HepG2 (cell line): ENCODE data around the gene TSG101. TPM values are rescaled to one million over a fixed set of nuclear protein-coding genes. Genes with fewer than 3 reads are reported as not detected.

Experiments used
- ATAC-seq: fragments of 200-7000 bp; cut with Tn5 transposase; 3 replicates; pipeline ENCODE4 v1.9.1; 2020; ENCODE audit warnings: mild to moderate bottlenecking, moderate library complexity
- BruUV-seq: library from RNA; stranded (reverse); fragments of 400-500 nt; replicated peaks from 2 replicates; lab custom pipeline; 2021; lab: Mats Ljungman, UMichigan
- CTCF ChIA-PET: fragments of 300-600 bp; formaldehyde crosslinking; extraction: SDS; loops from one replicate; lab custom pipeline; 2021; ENCODE audit warnings: low total read pairs, inconsistent platforms, low intra/inter-chr PET ratio; lab: Yijun Ruan, JAX
- POLR2A ChIA-PET: fragments of 350-600 bp; sonication (Branson Sonifier 250); formaldehyde crosslinking; loops from one replicate; lab custom pipeline; 2020; ENCODE audit warnings: antibody characterized with exemption, inconsistent platforms; lab: Yijun Ruan, JAX
- DNase-seq: peaks from one replicate; pipeline ENCODE4 v3.0.0-alpha.2; 2015; ENCODE audit warnings: low spot score
- FAIRE-seq: peaks from 3 replicates; lab custom pipeline; 2011; peaks lifted over from hg19 to GRCh38; lab: Jason Lieb, UNC
- H2AFZ ChIP-seq: one replicate; pipeline ENCODE4 v1.6.1; 2011; ENCODE audit warnings: low read length, inconsistent platforms
- H3K27ac ChIP-seq: fragments of 300-600 bp; 3 replicates; pipeline ENCODE4 v1.8.0; 2011; ENCODE audit warnings: mixed run types, mild to moderate bottlenecking, mixed read lengths, low read length, inconsistent platforms; ENCODE audit not compliant: insufficient read depth; ENCODE audit errors: extremely low read length
- H3K27me3 ChIP-seq, 2 experiments: fragments of 200-600 bp in 1 of 2; 2 replicates in 1 of 2; 3 replicates in 1 of 2; pipeline versions ENCODE4 v1.6.0 to v1.8.0; 2011; ENCODE audit warnings: low read length in 2 of 2, mild to moderate bottlenecking in 2 of 2, moderate library complexity in 2 of 2, inconsistent platforms in 1 of 2; ENCODE audit not compliant: insufficient read depth in 2 of 2, control insufficient read depth in 1 of 2
- H3K36me3 ChIP-seq, 2 experiments: fragments of 200-600 bp in 1 of 2; replicated peaks in 1 of 2; 2 replicates in 1 of 2; 3 replicates in 1 of 2; pipeline versions ENCODE4 v1.5.1 to v1.8.0; 2011; ENCODE audit warnings: low read length in 2 of 2, inconsistent platforms in 1 of 2; ENCODE audit not compliant: insufficient read depth in 2 of 2, control insufficient read depth in 1 of 2
- H3K4me1 ChIP-seq: 2 replicates; pipeline ENCODE4 v1.5.1; 2012; ENCODE audit warnings: low read length, inconsistent platforms; ENCODE audit not compliant: insufficient read depth
- H3K4me2 ChIP-seq: 2 replicates; pipeline ENCODE4 v1.6.0; 2011; ENCODE audit warnings: low read depth, low read length, inconsistent platforms
- H3K4me3 ChIP-seq, 3 experiments: fragments of 200-600 bp in 1 of 3; sonication (generic), shearing (Covaris generic) in 1 of 3; replicated peaks in 1 of 3; 2 replicates each; pipeline ENCODE4 v1.5.1; 2011 to 2016; ENCODE audit warnings: low read length in 3 of 3, inconsistent platforms in 2 of 3, low read depth in 2 of 3, mild to moderate bottlenecking in 2 of 3, control low read depth in 1 of 3, mixed read lengths in 1 of 3; ENCODE audit not compliant: insufficient read depth in 1 of 3
- H3K79me2 ChIP-seq: one replicate; pipeline ENCODE4 v1.6.1; 2011; ENCODE audit warnings: low read length, inconsistent platforms; ENCODE audit not compliant: insufficient read depth
- H3K9ac ChIP-seq: 2 replicates; pipeline ENCODE4 v1.6.0; 2011; ENCODE audit warnings: mild to moderate bottlenecking, low read depth, low read length, inconsistent platforms; ENCODE audit not compliant: insufficient read depth
- H3K9me3 ChIP-seq: 2 replicates; pipeline ENCODE4 v1.5.1; 2012; ENCODE audit warnings: mild to moderate bottlenecking, low read length
- H4K20me1 ChIP-seq: 2 replicates; pipeline ENCODE4 v1.6.0; 2011; ENCODE audit warnings: inconsistent platforms, mild to moderate bottlenecking, low read length, moderate library complexity; ENCODE audit not compliant: insufficient read depth
- FOXA3 ChIP-seq: IDR thresholded peaks from 2 replicates; pipeline ENCODE4 v1.6.1; 2016; ENCODE audit warnings: missing genetic modification reagents, missing compliant biosample characterization
- NR2F1 ChIP-seq, 2 experiments: fragments of 450-650 bp in 1 of 2; formaldehyde crosslinking in 1 of 2; IDR thresholded peaks; 2 replicates each; pipeline versions ENCODE4 v1.5.0 to v1.6.1; 2016 to 2020; ENCODE audit warnings: mild to moderate bottlenecking in 1 of 2, missing compliant biosample characterization in 1 of 2, missing genetic modification reagents in 1 of 2, moderate library complexity in 1 of 2
- SIX4 ChIP-seq: sonication (generic); formaldehyde crosslinking; IDR thresholded peaks from 2 replicates; pipeline ENCODE4 v1.4.0; 2020; ENCODE audit warnings: missing genetic modification reagents
- TGIF2 ChIP-seq: IDR thresholded peaks from 2 replicates; pipeline ENCODE4 v1.6.1; 2016; ENCODE audit warnings: control low read depth, missing compliant biosample characterization
- TP53 ChIP-seq: sonication (generic); formaldehyde crosslinking; conservative IDR thresholded peaks from 2 replicates; pipeline ENCODE4 v1.4.0; 2020; ENCODE audit warnings: missing genetic modification reagents
- ZBTB43 ChIP-seq: sonication (generic); formaldehyde crosslinking; conservative IDR thresholded peaks from 2 replicates; pipeline ENCODE4 v1.4.0; 2020; ENCODE audit warnings: missing genetic modification reagents
- ZHX1 ChIP-seq: sonication (generic); formaldehyde crosslinking; IDR thresholded peaks from 2 replicates; pipeline ENCODE4 v1.8.1; 2022; ENCODE audit warnings: low read depth, mild to moderate bottlenecking, missing genetic modification reagents
- ZNF841 ChIP-seq: sonication (generic); formaldehyde crosslinking; IDR thresholded peaks from 2 replicates; pipeline ENCODE4 v1.8.1; 2023; ENCODE audit warnings: missing genetic modification reagents, borderline replicate concordance
- in situ Hi-C: cut with HindIII; loops from 2 replicates; pipeline ENCODE4 v1.10.0; 2017; ENCODE audit warnings: low pct_unique_long_range_greater_than_20kb; ENCODE audit not compliant: extremely low pct_ligation_motif_present
- intact Hi-C: fragments of 100-400 bp; cut with micrococcal nuclease; formaldehyde crosslinking; loops from one replicate; pipeline ENCODE4 v1.10.0; 2022; ENCODE audit not compliant: unreplicated experiment
- polyA plus RNA-seq, 8 experiments: library from polyadenylated mRNA; depleted of rRNA in 3 of 8; stranded (reverse) in 7 of 8; unstranded in 1 of 8; fragments of >200 nt; fragmentation: Illumina TruSeq in 4 of 8; extraction: Trizol in 4 of 8; gene quantifications; 2 replicates each; pipeline versions ENCODE4 v1.2.1 to v1.2.3, GENCODE V29; 2011 to 2016; ENCODE audit warnings: low read depth in 4 of 8, missing spikeins in 1 of 8, mixed read lengths in 1 of 8; ENCODE audit not compliant: insufficient read depth in 1 of 8
- total RNA-seq, 5 experiments: library from RNA; depleted of rRNA; stranded (reverse); fragments of >200 nt; fragmentation: Illumina TruSeq; extraction: Trizol; gene quantifications; 2 replicates each; pipeline ENCODE4 v1.2.3, GENCODE V29; 2016; ENCODE audit warnings: low read depth in 1 of 5

The TSG101 gene
- total and polyA plus RNA-seq, 2 of the 13 experiments (the other 11 are each of a cell fraction or from before 2014, with no cell fraction given): 69.3 to 206 TPM

GRCh38 chr11:18495271-18495670 lies 31.5 kb downstream of the TSG101 start:
- peaks cover 7% of the 10 kb centered on the region; the same call in 1 of the 2 replicates for H3K4me1 ChIP-seq
- intact Hi-C loops (no loop called here), in situ Hi-C loops (no loop called here)
- FAIRE-seq: no peak
- no peaks in the 10 kb centered on the region for H3K79me2 ChIP-seq
- H3K4me2 ChIP-seq: no peak overlapping the region
- no peak overlapping the region for H3K4me3 ChIP-seq
- H3K9me3 ChIP-seq: no peaks in the 10 kb centered on the region
- DNase-seq: no peak
- TF ChIP-seq ZHX1 (no peak), FOXA3 (CRISPR knock-in tag) (no peak), NR2F1 (CRISPR knock-in tag; IDR thresholded peaks at IDR 0.05) (no peak), SIX4 (CRISPR knock-in tag) (no peak), ZNF841 (no peak), TP53 (CRISPR knock-in tag) (no peak), TGIF2 (CRISPR knock-in tag) (no peak), ZBTB43 (no peak)
- ChIA-PET POLR2A (no interaction called here), CTCF (no interaction called here)
- no peak for ATAC-seq
- H3K27ac ChIP-seq: no peak overlapping the region
- H4K20me1 ChIP-seq: no peaks in the 10 kb centered on the region
- H3K36me3 ChIP-seq: peaks cover 12 to 60% of the 10 kb centered on the region in 2 experiments
- H2AFZ ChIP-seq: no peak overlapping the region
- no peak overlapping the region for H3K9ac ChIP-seq
- no peaks in the 10 kb centered on the region; a peak in 1 of 5 replicates for H3K27me3 ChIP-seq
- BruUV-seq: no TSS peak
